SJSA1 (cell line): Measurements from ENCODE around the gene SARS1. TPM values are rescaled to one million over a fixed set of nuclear protein-coding genes. Genes with fewer than 3 reads are reported as not detected.

ENCODE experiments used
- DNase-seq, 2 experiments: peaks; one replicate each; pipeline ENCODE4 v3.0.0-alpha.2; 2015 to 2020; ENCODE audit warnings: low spot score in 2 of 2, low read depth in 1 of 2
- H3K27ac ChIP-seq: fragments of 250-450 bp; sonication (Bioruptor Pico); 2 replicates; pipeline ENCODE4 v1.5.1; 2020; ENCODE audit warnings: mild to moderate bottlenecking, moderate library complexity
- H3K27me3 ChIP-seq: fragments of 250-450 bp; sonication (Bioruptor Pico); replicated peaks from 2 replicates; pipeline ENCODE4 v1.5.1; 2020; ENCODE audit warnings: mild to moderate bottlenecking, moderate library complexity
- H3K36me3 ChIP-seq: fragments of 250-450 bp; sonication (Bioruptor Pico); 2 replicates; pipeline ENCODE4 v1.5.1; 2020; ENCODE audit warnings: mild to moderate bottlenecking
- H3K4me1 ChIP-seq: fragments of 250-450 bp; sonication (Bioruptor Pico); replicated peaks from 2 replicates; pipeline ENCODE4 v1.6.1; 2021; ENCODE audit warnings: mild to moderate bottlenecking
- H3K4me3 ChIP-seq: fragments of 250-450 bp; sonication (Bioruptor Pico); 2 replicates; pipeline ENCODE4 v1.5.1; 2020; ENCODE audit warnings: mild to moderate bottlenecking
- H3K9me3 ChIP-seq: fragments of 250-450 bp; sonication (Bioruptor Pico); replicated peaks from 2 replicates; pipeline ENCODE4 v1.5.1; 2020; ENCODE audit warnings: mild to moderate bottlenecking
- total RNA-seq: library from RNA; depleted of rRNA; stranded (reverse); fragments of >200 nt; shearing (Covaris generic); gene quantifications from 2 replicates; pipeline ENCODE4 v1.2.3, GENCODE V29; 2014

Gene SARS1
- total RNA-seq, 1 experiment from 2014 or later = 252 TPM

DNA sequence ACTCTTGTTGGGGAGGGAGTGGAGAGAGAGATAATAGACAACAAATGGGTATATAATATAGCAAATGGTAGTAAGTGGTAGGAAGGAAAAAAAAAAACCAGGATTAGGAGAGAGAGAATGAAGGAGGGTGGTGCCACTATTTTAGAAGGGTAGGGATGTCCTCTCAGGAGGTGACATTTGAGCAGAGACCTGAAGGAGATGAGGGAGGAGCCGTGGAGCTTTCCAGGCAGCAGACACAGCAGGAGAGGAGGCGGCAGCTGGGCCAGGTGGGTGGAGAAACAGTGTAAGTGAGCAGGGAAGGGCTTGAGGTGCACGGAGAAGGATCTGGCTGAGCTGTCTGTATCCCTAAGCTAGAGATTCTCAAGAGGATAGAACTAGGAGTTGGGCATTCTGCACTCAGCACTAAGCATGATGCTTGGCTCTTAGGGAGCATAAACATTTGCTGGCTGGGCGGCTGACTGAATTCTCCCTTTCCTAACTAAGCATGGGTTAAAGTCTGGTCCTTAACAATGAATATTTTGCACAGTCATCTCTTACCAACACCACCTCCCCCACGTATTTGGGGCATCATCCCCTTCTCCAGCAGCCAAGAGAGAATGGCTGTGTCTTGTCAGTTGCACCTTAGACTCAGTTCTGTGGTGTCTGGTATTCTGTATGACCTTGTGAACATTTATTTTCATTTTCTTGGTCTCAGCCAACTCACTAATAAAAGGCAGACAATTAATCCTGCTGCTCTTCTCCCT lies 27.6 kb upstream of the SARS1 start:
- H3K36me3 ChIP-seq = no peaks in the 10 kb centered on the region
- H3K27ac ChIP-seq = no peak overlapping the region
- H3K9me3 ChIP-seq = no peaks in the 10 kb centered on the region
- H3K4me1 ChIP-seq = no peaks in the 10 kb centered on the region
- no peak for DNase-seq
- no peak overlapping the region for H3K4me3 ChIP-seq
- H3K27me3 ChIP-seq = no peaks in the 10 kb centered on the region

DNA sequence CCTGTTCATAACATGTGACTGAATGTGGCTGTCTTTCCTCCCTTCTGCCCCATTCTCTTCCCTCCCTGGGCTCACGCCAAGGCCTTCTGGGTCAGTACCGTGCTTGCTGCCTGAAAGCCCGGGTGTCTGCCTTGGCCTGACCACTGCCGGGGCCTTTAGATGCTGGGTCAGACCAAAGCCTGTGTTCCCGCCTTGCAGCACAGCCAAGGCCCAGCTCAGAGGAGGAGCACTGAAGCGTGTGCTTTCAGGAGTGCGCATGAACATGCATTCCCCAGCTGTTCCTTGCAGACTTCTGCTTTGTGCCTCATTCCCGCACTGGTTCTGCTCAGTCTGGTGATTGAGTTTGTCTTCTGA lies 27.0 kb upstream of the SARS1 start:
- Histone ChIP-seq H3K27ac (no peak overlapping the region), H3K4me3 (no peak overlapping the region), H3K27me3 (no peaks in the 10 kb centered on the region), H3K36me3 (no peaks in the 10 kb centered on the region), H3K4me1 (no peaks in the 10 kb centered on the region), H3K9me3 (no peaks in the 10 kb centered on the region)
- DNase-seq = no peak

DNA sequence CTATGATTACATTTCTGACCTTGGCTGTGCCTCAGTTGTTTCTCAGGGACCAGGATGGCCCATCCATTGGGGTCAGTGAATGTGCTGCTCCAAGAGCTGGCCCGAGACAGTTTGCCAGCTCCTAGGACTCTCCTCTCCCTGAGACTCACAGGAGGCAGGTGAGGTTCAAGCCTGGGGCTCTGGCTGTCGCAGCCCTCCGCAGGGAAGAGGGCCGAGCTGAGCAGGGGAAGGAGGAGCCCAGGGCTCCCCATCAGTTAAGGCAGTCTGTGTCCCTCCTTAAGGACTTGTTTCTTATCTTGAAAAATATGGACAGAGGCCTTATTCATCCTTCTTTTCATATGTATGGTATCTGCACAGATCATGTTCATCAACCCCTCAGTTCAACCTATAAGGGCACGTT lies 26.6 kb upstream of the SARS1 start:
- Histone ChIP-seq H3K4me3 (no peak overlapping the region), H3K9me3 (no peaks in the 10 kb centered on the region), H3K4me1 (no peaks in the 10 kb centered on the region), H3K27ac (no peak overlapping the region), H3K36me3 (no peaks in the 10 kb centered on the region), H3K27me3 (no peaks in the 10 kb centered on the region)
- no peak for DNase-seq

DNA sequence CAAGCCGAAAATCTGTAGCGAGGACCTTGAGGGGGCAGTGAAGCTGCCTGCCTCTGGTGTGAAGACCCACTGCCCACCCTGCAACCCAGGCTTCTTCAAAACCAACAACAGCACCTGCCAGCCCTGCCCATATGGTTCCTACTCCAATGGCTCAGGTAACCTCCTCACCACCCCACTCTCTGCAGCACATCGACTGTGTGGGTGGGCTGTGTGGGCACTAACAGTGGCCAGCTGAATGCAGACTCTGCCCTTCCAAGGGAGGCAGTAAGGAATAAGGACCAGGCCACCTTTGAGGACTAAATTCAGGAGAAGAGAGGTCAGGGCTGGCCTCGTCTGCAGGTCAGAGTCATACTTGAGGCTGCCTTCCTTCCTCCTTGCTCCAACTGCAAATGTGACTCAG lies 25.5 kb upstream of the SARS1 start:
- no peaks in the 10 kb centered on the region for H3K27me3 ChIP-seq
- H3K27ac ChIP-seq = no peak overlapping the region
- H3K4me3 ChIP-seq = no peak overlapping the region
- no peak for DNase-seq
- H3K9me3 ChIP-seq = no peaks in the 10 kb centered on the region
- no peaks in the 10 kb centered on the region for H3K36me3 ChIP-seq
- H3K4me1 ChIP-seq = no peaks in the 10 kb centered on the region

DNA sequence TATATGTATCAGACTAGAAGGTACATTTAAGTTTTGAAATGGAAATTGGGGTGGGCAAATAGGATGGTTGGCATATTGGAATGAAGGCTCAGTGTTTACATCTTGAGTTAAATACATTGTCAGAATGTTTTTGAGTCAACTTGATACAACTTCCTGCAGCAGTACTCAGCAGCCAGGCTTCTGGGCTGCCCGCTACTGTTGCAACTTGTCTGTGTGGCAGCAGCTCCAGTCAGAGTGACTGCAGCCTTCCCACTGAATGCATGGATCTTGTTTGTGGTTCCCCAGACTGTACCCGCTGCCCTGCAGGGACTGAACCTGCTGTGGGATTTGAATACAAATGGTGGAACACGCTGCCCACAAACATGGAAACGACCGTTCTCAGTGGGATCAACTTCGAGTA lies 24.9 kb upstream of the SARS1 start:
- no peak for DNase-seq
- Histone ChIP-seq H3K27me3 (no peaks in the 10 kb centered on the region), H3K27ac (no peak overlapping the region), H3K4me3 (no peak overlapping the region), H3K4me1 (no peaks in the 10 kb centered on the region), H3K36me3 (no peaks in the 10 kb centered on the region), H3K9me3 (no peaks in the 10 kb centered on the region)

DNA sequence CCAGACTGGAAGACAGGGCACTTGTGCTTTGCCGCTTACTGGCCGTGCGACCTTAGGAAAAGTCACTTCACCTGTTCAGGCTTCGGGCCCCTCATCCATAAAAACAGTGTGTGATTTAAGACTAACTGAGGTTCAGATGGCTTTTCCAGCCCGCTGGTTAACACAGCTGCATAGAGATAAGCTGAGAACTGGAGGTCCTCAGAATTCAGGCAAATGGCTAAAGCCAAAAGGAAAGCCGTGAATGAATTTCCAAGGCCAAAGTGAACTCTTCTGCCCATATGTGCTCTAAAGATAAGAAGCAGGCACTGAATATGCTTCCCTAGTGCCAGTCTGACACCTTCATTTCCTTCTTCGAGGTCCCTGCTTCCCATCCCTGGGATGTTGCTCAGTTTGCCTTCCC lies 23.5 kb upstream of the SARS1 start:
- H3K4me1 ChIP-seq = no peaks in the 10 kb centered on the region
- DNase-seq = no peak
- H3K9me3 ChIP-seq = no peaks in the 10 kb centered on the region
- H3K4me3 ChIP-seq = no peak overlapping the region
- no peak overlapping the region for H3K27ac ChIP-seq
- no peaks in the 10 kb centered on the region for H3K36me3 ChIP-seq
- no peaks in the 10 kb centered on the region for H3K27me3 ChIP-seq

DNA sequence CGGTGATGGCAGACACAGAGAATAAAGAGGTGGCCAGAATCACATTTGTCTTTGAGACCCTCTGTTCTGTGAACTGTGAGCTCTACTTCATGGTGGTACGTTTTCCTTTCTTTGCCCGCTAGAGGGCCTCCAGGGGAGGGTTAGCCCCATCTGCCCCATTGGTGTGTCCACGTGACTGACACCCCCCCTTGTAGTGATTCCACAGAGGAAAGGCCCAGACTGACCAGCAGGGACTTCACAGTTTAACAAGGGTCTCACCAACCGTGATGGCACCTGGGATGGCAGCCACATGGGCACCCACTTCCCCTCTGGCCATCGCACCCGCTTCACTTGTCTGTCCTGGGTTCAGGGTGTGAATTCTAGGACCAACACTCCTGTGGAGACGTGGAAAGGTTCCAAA lies 22.3 kb upstream of the SARS1 start:
- no peak overlapping the region for H3K27ac ChIP-seq
- H3K4me3 ChIP-seq = no peak overlapping the region
- no peaks in the 10 kb centered on the region for H3K9me3 ChIP-seq
- no peaks in the 10 kb centered on the region for H3K27me3 ChIP-seq
- peak in 1 of 2 experiments; percentile 56 for DNase-seq
- H3K4me1 ChIP-seq = no peaks in the 10 kb centered on the region
- H3K36me3 ChIP-seq = no peaks in the 10 kb centered on the region

DNA sequence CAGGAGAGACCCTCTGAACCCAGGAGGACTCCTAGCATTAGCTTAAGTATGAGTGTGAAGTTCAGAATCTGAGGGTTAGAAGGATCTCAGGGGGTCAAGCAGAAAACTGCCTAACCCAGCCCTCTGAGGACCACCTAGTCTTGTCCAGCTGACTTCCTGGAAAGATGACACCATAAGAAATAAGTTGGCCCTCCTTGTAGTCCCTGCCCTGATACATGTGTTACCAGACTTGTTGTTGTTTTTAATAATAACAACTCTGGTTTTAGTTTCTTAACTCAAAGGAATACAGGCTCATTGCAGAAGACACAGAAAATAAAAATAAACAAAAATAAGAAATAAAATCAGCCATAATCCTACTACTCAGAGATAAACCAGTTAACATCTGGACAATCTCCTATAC lies 21.8 kb upstream of the SARS1 start:
- no peaks in the 10 kb centered on the region for H3K27me3 ChIP-seq
- H3K27ac ChIP-seq = no peak overlapping the region
- DNase-seq = no peak
- H3K9me3 ChIP-seq = no peaks in the 10 kb centered on the region
- no peak overlapping the region for H3K4me3 ChIP-seq
- peaks cover 3% of the 10 kb centered on the region for H3K4me1 ChIP-seq
- no peaks in the 10 kb centered on the region for H3K36me3 ChIP-seq

DNA sequence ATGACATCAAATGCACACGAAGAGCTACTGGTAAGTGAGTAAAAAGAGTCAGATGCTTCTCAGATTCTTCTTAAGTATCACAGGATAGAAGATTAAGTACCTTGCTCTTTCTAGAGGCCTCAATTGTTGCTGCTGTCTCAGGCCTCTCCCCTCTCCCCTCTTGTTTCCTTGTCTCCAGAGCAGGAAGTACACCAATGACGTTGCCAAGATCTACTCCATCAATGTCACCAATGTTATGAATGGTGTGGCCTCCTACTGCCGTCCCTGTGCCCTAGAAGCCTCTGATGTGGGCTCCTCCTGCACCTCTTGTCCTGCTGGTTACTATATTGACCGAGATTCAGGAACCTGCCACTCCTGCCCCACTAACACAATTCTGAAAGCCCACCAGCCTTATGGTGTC lies 21.3 kb upstream of the SARS1 start:
- H3K36me3 ChIP-seq = no peaks in the 10 kb centered on the region
- no peak for DNase-seq
- no peaks in the 10 kb centered on the region for H3K27me3 ChIP-seq
- no peak overlapping the region for H3K27ac ChIP-seq
- no peak overlapping the region for H3K4me3 ChIP-seq
- H3K4me1 ChIP-seq = peaks cover 6% of the 10 kb centered on the region
- no peaks in the 10 kb centered on the region for H3K9me3 ChIP-seq

DNA sequence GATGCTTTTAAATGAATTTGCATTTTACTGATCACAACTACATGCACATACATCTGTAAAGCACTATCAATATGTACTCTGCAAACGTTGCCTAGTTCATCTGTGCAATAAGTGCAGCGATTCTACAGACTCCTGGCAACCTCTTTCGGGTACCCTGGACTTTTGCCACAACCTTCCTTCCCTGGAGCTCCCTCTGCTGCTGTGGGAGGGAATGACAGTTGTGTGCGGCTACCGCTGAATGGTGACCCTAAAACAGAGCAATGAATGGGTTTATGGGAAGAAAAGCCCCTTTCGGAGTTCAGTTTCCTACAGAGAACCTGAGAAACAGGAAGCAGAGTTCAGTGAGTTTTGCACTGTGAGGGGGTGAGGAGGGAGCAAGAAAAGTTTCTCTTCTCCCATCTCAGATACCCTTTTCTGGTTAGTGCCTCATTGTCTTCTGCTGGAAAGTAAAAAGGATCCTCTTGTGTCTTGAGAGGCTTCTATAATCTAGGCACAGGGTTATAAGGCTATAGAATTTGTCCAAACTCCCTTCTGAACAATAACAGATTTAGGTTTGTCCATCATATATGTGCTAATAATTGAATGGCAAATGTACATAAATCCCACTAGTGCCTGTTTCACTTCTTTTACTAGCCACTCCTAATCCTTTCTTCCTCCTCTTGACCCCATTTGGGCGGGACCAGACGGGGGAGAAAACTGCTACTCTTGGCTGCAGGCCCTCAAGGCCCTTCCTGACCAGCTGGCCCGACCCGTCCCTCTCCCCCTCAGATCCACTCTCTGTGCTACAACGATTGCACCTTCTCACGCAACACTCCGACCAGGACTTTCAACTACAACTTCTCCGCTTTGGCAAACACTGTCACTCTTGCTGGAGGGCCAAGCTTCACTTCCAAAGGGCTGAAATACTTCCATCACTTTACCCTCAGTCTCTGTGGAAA lies 19.8 kb upstream of the SARS1 start:
- no peak overlapping the region for H3K4me3 ChIP-seq
- DNase-seq = peak in 1 of 2 experiments; percentile 26
- peaks cover 19% of the 10 kb centered on the region for H3K4me1 ChIP-seq
- no peak overlapping the region for H3K27ac ChIP-seq
- no peaks in the 10 kb centered on the region for H3K27me3 ChIP-seq
- no peaks in the 10 kb centered on the region for H3K36me3 ChIP-seq
- no peaks in the 10 kb centered on the region for H3K9me3 ChIP-seq

DNA sequence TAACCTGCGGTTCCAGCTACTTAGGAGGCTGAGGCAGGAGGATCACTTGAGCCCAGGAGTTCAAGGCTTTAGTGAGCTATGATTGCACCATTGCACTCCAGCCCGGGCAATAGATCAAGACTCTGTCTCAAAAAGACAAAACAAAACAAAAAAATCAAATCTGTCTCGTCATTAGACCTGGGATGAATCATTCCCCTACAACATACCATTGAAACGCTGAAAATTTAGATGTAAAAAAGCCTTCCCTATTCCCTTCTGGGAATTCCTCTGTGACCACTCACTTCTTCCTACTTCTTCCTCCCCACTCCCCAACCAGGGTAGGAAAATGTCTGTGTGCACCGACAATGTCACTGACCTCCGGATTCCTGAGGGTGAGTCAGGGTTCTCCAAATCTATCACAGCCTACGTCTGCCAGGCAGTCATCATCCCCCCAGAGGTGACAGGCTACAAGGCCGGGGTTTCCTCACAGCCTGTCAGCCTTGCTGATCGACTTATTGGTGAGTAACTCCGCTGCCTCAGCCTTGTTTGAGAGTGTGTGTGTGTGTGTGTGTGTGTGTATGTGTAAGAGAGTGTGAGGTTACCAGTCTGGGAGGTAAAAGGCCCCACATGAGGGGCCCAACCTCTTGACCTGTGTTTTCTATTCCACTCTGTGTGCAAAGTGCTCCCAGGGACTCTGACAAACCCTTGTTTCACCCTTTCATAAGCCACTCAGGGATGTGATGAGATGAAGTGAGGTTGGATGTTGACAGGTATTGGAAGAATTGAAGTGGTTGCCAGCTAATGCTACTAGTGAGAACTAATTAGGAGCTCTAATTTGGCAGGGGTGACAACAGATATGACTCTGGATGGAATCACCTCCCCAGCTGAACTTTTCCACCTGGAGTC lies 16.3 kb upstream of the SARS1 start:
- no peaks in the 10 kb centered on the region for H3K27me3 ChIP-seq
- H3K4me1 ChIP-seq = peaks cover 26% of the 10 kb centered on the region
- peak overlapping the region; percentile 72 for H3K27ac ChIP-seq
- peak; percentile 94 to 95 for DNase-seq
- H3K36me3 ChIP-seq = no peaks in the 10 kb centered on the region
- H3K9me3 ChIP-seq = no peaks in the 10 kb centered on the region
- no peak overlapping the region for H3K4me3 ChIP-seq

DNA sequence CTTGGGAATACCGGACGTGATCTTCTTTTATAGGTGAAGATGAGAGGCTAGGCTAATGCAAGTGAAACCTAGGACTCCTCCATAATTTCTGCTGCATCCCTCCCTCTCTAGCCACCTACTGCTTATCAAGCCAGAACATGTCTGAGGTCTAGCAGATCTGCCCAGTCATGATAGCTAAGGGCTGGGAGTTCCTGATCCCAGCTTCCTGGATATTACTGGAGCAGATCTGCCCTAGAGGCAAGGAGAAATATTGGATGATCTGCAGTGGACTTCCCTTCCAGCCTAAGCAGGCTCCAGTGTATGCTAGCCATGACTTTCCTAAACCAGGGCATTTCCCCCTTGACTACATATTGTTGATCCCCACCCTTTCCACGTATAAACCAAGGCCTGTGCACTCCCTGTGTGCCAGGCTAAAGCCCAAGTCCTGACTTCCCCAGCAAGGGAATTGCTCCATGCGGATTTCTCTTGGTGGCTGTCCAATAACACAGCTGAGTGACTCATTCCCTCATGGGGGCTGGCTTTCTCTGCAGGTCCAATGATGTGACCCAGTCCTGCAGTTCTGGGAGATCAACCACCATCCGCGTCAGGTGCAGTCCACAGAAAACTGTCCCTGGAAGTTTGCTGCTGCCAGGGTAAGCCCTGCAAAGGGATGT lies 15.5 kb upstream of the SARS1 start:
- no peaks in the 10 kb centered on the region for H3K9me3 ChIP-seq
- H3K4me3 ChIP-seq = no peak overlapping the region
- H3K36me3 ChIP-seq = no peaks in the 10 kb centered on the region

DNA sequence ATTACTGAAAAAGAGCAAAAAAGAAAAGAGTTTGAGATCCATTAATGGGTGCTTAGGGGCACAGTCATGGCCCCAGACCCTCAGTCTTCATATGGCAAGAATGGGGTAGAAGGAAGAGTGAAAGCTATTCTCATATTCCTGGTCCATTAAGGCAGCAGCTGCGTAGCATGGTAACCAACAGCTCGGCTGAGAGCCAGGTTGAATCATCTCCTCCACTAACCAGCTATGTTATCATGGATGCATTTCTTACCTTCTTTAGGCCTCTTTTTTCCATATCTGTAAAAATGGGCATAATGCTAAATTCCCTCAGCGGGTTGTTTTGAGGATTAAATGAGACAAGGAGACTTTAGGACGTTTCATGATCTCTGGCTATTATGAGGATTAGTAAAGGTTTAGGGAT lies 15.0 kb upstream of the SARS1 start:
- no peak for DNase-seq
- Histone ChIP-seq H3K9me3 (no peaks in the 10 kb centered on the region), H3K4me3 (no peak overlapping the region), H3K27me3 (no peaks in the 10 kb centered on the region), H3K36me3 (no peaks in the 10 kb centered on the region), H3K4me1 (peaks cover 26% of the 10 kb centered on the region), H3K27ac (no peak overlapping the region; the same call in 1 of the 2 replicates)

More for the DNA sequence above, 15.5 kb upstream of the SARS1 start:
- H3K27me3 ChIP-seq = no peaks in the 10 kb centered on the region
- H3K27ac ChIP-seq = peak overlapping the region; percentile 72
- peak; percentile 58 to 65 for DNase-seq
- H3K4me1 ChIP-seq = peaks cover 26% of the 10 kb centered on the region
